ENCODE data around the gene SPATA9.

Gene SPATA9

GRCh38 chr5:95631991-95632675 is 50.7 kb downstream of the SPATA9 start:
- no peak for DNase-seq (ENCODE audit: insufficient read length)
- TF ChIP-seq POLR2AphosphoS5 (IDR thresholded peaks at IDR 0.05; ENCODE audit: low read depth, low read length) (no peak), POLR2A (IDR thresholded peaks at IDR 0.05; ENCODE audit: low read depth, low read length) (no peak), TAF1 (IDR thresholded peaks at IDR 0.05; ENCODE audit: borderline replicate concordance, low read depth, low read length) (no peak)
- FAIRE-seq = peak; percentile 74

GRCh38 chr5:95631255-95631958 is 51.4 kb downstream of the SPATA9 start:
- no peak for TF ChIP-seq TAF1 (IDR thresholded peaks at IDR 0.05; ENCODE audit: borderline replicate concordance, low read depth, low read length)
- no peak for TF ChIP-seq POLR2A (IDR thresholded peaks at IDR 0.05; ENCODE audit: low read depth, low read length)
- TF ChIP-seq POLR2AphosphoS5 (IDR thresholded peaks at IDR 0.05; ENCODE audit: low read depth, low read length) = no peak
- no peak for FAIRE-seq

GRCh38 chr5:95630394-95630917 is 52.3 kb downstream of the SPATA9 start:
- TF ChIP-seq TAF1 (IDR thresholded peaks at IDR 0.05; ENCODE audit: borderline replicate concordance, low read depth, low read length) (no peak), POLR2A (IDR thresholded peaks at IDR 0.05; ENCODE audit: low read depth, low read length) (no peak), POLR2AphosphoS5 (IDR thresholded peaks at IDR 0.05; ENCODE audit: low read depth, low read length) (no peak)
- FAIRE-seq = no peak

More at GRCh38 chr5:95631255-95631958, 51.4 kb downstream of the SPATA9 start:
- no peak for DNase-seq (ENCODE audit: insufficient read length)

GRCh38 chr5:95628933-95629332 is 53.9 kb downstream of the SPATA9 start:
- DNase-seq (ENCODE audit: insufficient read length) = no peak
- no peak for FAIRE-seq
- TF ChIP-seq POLR2A (IDR thresholded peaks at IDR 0.05; ENCODE audit: low read depth, low read length) (no peak), POLR2AphosphoS5 (IDR thresholded peaks at IDR 0.05; ENCODE audit: low read depth, low read length) (no peak), TAF1 (IDR thresholded peaks at IDR 0.05; ENCODE audit: borderline replicate concordance, low read depth, low read length) (no peak)

More at GRCh38 chr5:95630394-95630917, 52.3 kb downstream of the SPATA9 start:
- no peak for DNase-seq (ENCODE audit: insufficient read length)

DNA sequence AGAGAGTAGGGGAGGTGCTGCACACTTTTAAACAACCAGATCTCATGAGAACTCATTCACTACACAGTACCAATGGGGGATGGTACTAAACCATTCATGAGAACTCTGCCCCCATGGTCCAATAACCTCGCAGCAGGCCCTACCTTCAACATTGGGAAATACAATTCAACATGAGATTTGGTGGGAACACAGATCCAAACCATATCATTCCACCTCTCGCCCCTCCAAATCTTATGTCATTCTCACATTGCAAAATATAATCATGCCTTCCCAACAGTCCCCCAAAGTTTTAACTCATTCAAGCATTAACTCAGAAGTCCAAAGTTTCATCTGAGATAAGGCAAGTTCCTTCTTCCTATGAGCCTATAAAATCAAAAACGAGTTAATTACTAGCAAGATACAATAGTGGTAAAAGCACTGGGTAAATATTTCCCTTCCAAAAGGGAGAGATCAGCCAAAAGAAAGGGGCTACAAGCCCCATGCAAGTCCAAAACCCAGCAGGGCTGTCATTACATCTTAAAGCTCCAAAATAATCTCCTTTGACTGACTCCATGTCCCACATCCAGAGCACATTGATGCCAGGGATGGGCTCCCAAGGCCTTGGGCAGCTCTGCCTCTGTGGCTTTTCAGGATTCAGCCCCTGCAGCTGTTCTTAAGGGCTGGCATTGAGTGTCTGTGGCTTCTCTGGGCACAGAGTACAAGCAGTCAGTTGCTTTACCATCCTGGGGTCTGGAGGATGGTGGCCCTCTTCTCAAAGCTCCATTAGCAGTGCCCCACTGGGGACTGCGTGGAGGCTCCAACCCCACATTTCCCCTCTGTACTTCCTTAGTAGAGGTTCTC is 54.6 kb downstream of the SPATA9 start:
- no peak for DNase-seq (ENCODE audit: insufficient read length)
- TF ChIP-seq TAF1 (IDR thresholded peaks at IDR 0.05; ENCODE audit: borderline replicate concordance, low read depth, low read length) = no peak
- no peak for TF ChIP-seq POLR2A (IDR thresholded peaks at IDR 0.05; ENCODE audit: low read depth, low read length)
- no peak for TF ChIP-seq POLR2AphosphoS5 (IDR thresholded peaks at IDR 0.05; ENCODE audit: low read depth, low read length)
- FAIRE-seq = no peak

DNA sequence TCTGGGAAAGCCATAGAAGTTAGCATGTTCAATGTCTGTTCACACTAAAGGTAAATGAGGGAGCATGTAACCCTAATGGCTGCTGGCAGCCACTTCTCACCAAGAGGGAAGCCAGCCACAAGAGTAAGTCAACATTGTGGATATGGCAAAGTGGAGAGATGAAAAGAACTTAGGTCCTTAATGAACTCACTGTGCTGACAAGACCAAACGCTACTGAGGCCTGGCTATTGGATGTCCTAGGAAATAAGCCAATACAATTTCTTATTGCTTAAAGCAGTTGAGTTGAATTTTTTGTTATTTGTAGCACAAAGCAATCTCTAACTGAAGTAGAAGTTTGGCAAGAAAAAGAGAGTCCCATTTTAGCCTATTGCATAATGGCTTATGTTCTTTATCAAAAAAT is 56.1 kb downstream of the SPATA9 start:
- no peak for DNase-seq (ENCODE audit: insufficient read length)
- FAIRE-seq = no peak
- no peak for TF ChIP-seq TAF1 (IDR thresholded peaks at IDR 0.05; ENCODE audit: borderline replicate concordance, low read depth, low read length)
- TF ChIP-seq POLR2AphosphoS5 (IDR thresholded peaks at IDR 0.05; ENCODE audit: low read depth, low read length) = no peak
- TF ChIP-seq POLR2A (IDR thresholded peaks at IDR 0.05; ENCODE audit: low read depth, low read length) = no peak

DNA sequence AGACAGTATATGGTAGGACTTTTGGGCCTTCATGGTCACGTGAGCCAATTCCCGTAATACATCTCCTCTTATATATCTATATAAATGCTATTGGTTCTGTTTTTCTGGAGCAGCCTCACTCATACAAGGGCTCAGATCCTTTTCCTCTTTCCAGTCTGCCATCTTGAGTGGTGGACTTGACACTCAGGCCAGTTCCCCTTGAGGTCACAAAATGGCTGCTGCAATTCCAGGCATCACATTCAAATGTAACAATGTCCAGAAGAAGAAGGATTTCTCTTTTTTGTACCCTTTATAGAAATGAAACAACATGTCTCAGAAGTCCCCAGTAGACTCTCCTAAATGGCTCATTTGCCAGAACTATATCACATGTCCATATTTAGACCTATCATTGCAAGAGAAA is 58.4 kb downstream of the SPATA9 start:
- no peak for FAIRE-seq
- DNase-seq (ENCODE audit: insufficient read length) = no peak
- TF ChIP-seq POLR2AphosphoS5 (IDR thresholded peaks at IDR 0.05; ENCODE audit: low read depth, low read length) = no peak
- no peak for TF ChIP-seq POLR2A (IDR thresholded peaks at IDR 0.05; ENCODE audit: low read depth, low read length)
- TF ChIP-seq TAF1 (IDR thresholded peaks at IDR 0.05; ENCODE audit: borderline replicate concordance, low read depth, low read length) = no peak

GRCh38 chr5:95623706-95624105 is 59.1 kb downstream of the SPATA9 start:
- DNase-seq (ENCODE audit: insufficient read length) = no peak
- TF ChIP-seq TAF1 (IDR thresholded peaks at IDR 0.05; ENCODE audit: borderline replicate concordance, low read depth, low read length) (no peak), POLR2A (IDR thresholded peaks at IDR 0.05; ENCODE audit: low read depth, low read length) (no peak), POLR2AphosphoS5 (IDR thresholded peaks at IDR 0.05; ENCODE audit: low read depth, low read length) (no peak)
- no peak for FAIRE-seq

DNA sequence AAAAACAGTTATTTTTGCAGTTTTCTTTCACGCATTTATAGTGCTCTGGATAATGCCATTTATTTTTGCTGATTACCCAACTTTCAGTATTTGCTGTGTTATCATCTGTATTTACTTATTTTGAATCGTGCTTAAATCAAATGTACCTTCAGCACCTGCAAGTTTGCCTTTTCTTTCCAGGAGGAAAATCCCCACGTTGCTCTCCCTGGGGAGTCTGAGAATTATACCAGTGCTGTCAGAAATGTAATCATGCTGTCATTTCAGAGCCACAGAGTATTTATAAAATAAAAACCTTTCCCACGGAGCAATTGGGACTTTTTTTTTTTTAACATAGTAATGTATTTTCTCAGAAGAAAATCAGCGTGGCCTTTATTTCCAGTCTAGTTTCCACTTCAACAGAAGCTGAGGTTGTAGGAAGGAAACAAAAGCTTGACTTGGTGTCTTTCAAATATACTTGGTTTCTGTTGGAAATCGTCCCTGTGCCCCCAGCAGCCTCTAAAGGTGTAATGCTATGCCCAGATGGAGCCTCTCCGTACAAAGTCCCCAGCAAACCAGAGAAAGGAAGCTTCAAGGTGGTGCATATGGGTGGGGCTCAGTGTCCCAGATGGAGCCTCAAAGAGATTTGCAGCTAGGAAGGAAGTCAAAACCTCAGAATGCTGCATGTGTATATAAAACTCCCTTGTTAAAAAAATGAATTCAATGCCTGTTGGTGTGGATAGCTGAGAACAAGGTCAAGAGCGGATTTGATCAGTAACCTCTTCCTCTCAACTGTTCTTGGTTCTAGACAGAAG is 60.8 kb downstream of the SPATA9 start:
- no peak for DNase-seq (ENCODE audit: insufficient read length)
- TF ChIP-seq TAF1 (IDR thresholded peaks at IDR 0.05; ENCODE audit: borderline replicate concordance, low read depth, low read length) (no peak), POLR2AphosphoS5 (IDR thresholded peaks at IDR 0.05; ENCODE audit: low read depth, low read length) (no peak), POLR2A (IDR thresholded peaks at IDR 0.05; ENCODE audit: low read depth, low read length) (no peak)
- FAIRE-seq = peak; percentile 70
